ENCODE data around the gene SUPT4H1. TPM values are rescaled to one million over a fixed set of nuclear protein-coding genes. Genes with fewer than 3 reads are reported as not detected.

SUPT4H1 gene
- total RNA-seq, 1 donor from 2014 or later: 37.0 TPM

- DNase-seq: no peak
These were observed 12.1 kb downstream of the SUPT4H1 start for GRCh38 chr17:58339755-58340404.

- DNase-seq: peak; percentile 16
These were observed 12.9 kb downstream of the SUPT4H1 start for GRCh38 chr17:58338841-58339754.

GRCh38 chr17:58338454-58338840 lies 13.6 kb downstream of the SUPT4H1 start:
- no peak for DNase-seq

- DNase-seq: peak; percentile 45
These were observed 14.2 kb downstream of the SUPT4H1 start for GRCh38 chr17:58337600-58338453.

- no peak for DNase-seq
These were observed 14.8 kb downstream of the SUPT4H1 start for GRCh38 chr17:58337210-58337599.

GRCh38 chr17:58336456-58337209 lies 15.4 kb downstream of the SUPT4H1 start:
- no peak for DNase-seq

- DNase-seq: no peak
These were observed 16.1 kb downstream of the SUPT4H1 start for GRCh38 chr17:58335779-58336455.

- DNase-seq: no peak
These were observed 16.8 kb downstream of the SUPT4H1 start for GRCh38 chr17:58335061-58335731.

GRCh38 chr17:58334661-58335060 lies 17.3 kb downstream of the SUPT4H1 start:
- no peak for DNase-seq

- no peak for DNase-seq
These were observed 17.7 kb downstream of the SUPT4H1 start for GRCh38 chr17:58334256-58334655.

GRCh38 chr17:58333736-58334207 lies 18.2 kb downstream of the SUPT4H1 start:
- DNase-seq: no peak

- DNase-seq: no peak
These were observed 18.9 kb downstream of the SUPT4H1 start for GRCh38 chr17:58332778-58333735.

GRCh38 chr17:58331815-58332777 lies 19.9 kb downstream of the SUPT4H1 start:
- DNase-seq: peak; percentile 14

- no peak for DNase-seq
These were observed 20.8 kb downstream of the SUPT4H1 start for GRCh38 chr17:58330997-58331814.

- no peak for DNase-seq
These were observed 21.4 kb downstream of the SUPT4H1 start for GRCh38 chr17:58330538-58330996.

GRCh38 chr17:58329810-58330537 lies 22.0 kb downstream of the SUPT4H1 start:
- no peak for DNase-seq
